ENCODE measurements around the gene SERPINA9. TPM values are rescaled to one million over a fixed set of nuclear protein-coding genes. Genes with fewer than 3 reads are reported as not detected.

SERPINA9 gene
- total RNA-seq, 1 experiment from 2014 or later: not detected

DNA sequence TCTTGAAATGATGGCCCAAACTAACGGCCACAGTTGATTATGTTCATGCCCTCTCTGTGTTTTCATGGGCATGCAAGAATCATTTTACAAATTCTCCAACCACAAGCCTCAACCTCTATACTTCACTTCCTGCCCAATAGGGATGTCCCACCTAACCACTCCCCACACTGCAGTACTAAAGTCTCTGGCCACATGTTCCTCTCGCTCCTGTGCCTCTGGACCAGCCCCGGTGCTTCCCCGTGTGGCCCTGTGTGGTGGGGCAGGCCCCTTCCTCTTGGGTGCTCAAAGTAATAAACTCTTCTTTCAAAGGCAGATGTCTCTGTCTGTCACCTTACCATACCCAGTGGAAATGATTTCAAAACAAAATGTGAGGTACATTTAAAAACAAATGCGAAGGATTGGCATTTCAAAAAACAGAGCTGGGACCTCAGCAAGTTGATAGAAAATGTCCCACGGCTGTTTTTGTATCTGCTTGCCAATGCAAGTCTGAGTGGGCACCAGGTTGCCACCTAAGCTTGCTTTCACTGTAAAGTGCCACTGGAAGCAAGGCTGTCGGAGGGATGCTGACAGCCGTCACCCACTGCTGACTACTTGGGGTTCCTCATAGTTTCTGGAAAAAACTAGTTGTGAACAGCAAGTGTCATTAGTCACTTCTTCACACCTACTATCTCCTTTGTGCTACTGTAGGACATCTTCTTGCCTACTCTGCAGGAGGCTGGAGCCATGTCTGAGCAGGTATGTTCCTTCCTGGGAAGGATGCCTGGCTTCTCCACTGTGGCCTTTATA, 15.2 kb downstream of the SERPINA9 start:
- intact Hi-C loops (cut with micrococcal nuclease): no loop called here
- Histone ChIP-seq H3K9ac (ENCODE audit: low read length) (no peak overlapping the region), H3K4me2 (ENCODE audit: low read length) (no peak overlapping the region), H3K27me3 (ENCODE audit: insufficient read depth, low read length) (peaks cover 6% of the 10 kb centered on the region), H3K36me3 (ENCODE audit: control insufficient read depth in 1 of 2, insufficient read depth in 2 of 2, low read length in 2 of 2) (no peaks in the 10 kb centered on the region), H3K27ac (ENCODE audit: low read depth, low read length) (no peak overlapping the region), H3K79me2 (ENCODE audit: insufficient read depth, low read length) (no peaks in the 10 kb centered on the region), H3K4me3 (replicated peaks in 1 of 2; ENCODE audit: low read depth in 1 of 2, low read length in 2 of 2) (no peak overlapping the region), H3K9me2 (ENCODE audit: insufficient read depth) (no peaks in the 10 kb centered on the region), H3K4me1 (ENCODE audit: control insufficient read depth in 1 of 2, insufficient read depth in 2 of 2, low read length in 2 of 2) (no peaks in the 10 kb centered on the region), H3K9me3 (ENCODE audit: control insufficient read depth in 1 of 2, insufficient read depth in 1 of 2, low read depth in 1 of 2, low read length in 2 of 2) (no peaks in the 10 kb centered on the region), H4K20me1 (ENCODE audit: insufficient read depth) (no peaks in the 10 kb centered on the region), H2AFZ (ENCODE audit: low read depth, low read length, poor library complexity, severe bottlenecking) (no peak overlapping the region)
- DNase-seq (ENCODE audit: low read depth, low spot score) (no peak), ATAC-seq (no peak)
- no TSS peak for BruUV-seq (replicated peaks)
- ChIA-PET RAD21 (ENCODE audit: low non-redundant PET in 1 of 2, low total read pairs in 2 of 2, uncharacterized antibody in 2 of 2, unreplicated experiment in 2 of 2) (no interaction called here), CTCF (interaction anchor here (0.8 kb wide), 1 partner anchor 27 kb away, joined by 4 read pairs; no protein-coding TSS in a partner anchor), POLR2A (no interaction called here)
- TF ChIP-seq POLR2A (IDR thresholded peaks at IDR 0.05; ENCODE audit: borderline replicate concordance, extremely low read depth, insufficient read depth, insufficient read length) (no peak), TCF7L2 (IDR thresholded peaks at IDR 0.05; ENCODE audit: borderline replicate concordance, extremely low read depth, insufficient read depth, insufficient read length) (no peak), YY1 (IDR thresholded peaks at IDR 0.05; ENCODE audit: extremely low read depth, insufficient replicate concordance, low read depth, low read length) (no peak), MAX (IDR thresholded peaks at IDR 0.05) (no peak), FOSL1 (IDR thresholded peaks at IDR 0.05; ENCODE audit: low read depth) (no peak), ZNF274 (IDR thresholded peaks at IDR 0.05; ENCODE audit: low read depth, low read length) (no peak), ELF1 (IDR thresholded peaks at IDR 0.05; ENCODE audit: borderline replicate concordance, low read depth) (no peak)

DNA sequence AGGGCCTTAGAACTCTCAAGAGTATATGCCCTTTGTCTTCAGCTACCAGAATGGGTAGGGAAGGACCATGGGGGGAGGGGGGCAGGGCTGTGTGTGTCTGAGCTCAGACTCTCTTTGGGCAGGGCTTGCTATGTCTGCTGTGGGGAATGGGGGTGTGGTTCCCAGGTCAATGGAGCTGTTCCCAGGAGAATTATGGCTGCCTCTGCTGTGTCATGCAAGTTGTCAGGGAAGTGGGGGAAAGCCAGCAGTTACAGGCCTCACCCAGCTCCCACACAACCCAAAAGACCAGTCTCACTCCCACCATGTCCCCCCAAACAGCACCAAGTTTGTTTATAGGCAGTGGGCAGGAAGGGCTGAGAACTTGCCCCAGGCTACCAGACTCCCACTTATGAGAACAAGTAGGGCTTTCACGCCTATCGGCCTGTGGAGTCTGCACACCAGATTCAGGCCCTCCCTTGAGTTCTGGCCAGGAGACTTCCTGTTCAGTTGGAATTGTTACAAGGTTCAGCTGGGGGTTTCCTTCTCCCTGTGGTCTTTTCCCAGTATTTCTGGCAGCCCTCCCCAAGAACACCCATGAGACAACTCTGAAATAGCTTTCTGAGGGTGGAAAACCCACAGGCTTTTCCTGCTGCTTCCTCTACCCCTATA, 17.3 kb downstream of the SERPINA9 start:
- Histone ChIP-seq H3K4me3 (replicated peaks in 1 of 2; ENCODE audit: low read depth in 1 of 2, low read length in 2 of 2) (no peak overlapping the region), H3K9ac (ENCODE audit: low read length) (no peak overlapping the region), H3K9me2 (ENCODE audit: insufficient read depth) (no peaks in the 10 kb centered on the region), H2AFZ (ENCODE audit: low read depth, low read length, poor library complexity, severe bottlenecking) (no peak overlapping the region), H3K36me3 (ENCODE audit: control insufficient read depth in 1 of 2, insufficient read depth in 2 of 2, low read length in 2 of 2) (no peaks in the 10 kb centered on the region), H4K20me1 (ENCODE audit: insufficient read depth) (no peaks in the 10 kb centered on the region), H3K27ac (ENCODE audit: low read depth, low read length) (no peak overlapping the region), H3K9me3 (ENCODE audit: control insufficient read depth in 1 of 2, insufficient read depth in 1 of 2, low read depth in 1 of 2, low read length in 2 of 2) (no peaks in the 10 kb centered on the region), H3K4me1 (ENCODE audit: control insufficient read depth in 1 of 2, insufficient read depth in 2 of 2, low read length in 2 of 2) (no peaks in the 10 kb centered on the region), H3K79me2 (ENCODE audit: insufficient read depth, low read length) (no peaks in the 10 kb centered on the region), H3K4me2 (ENCODE audit: low read length) (no peak overlapping the region), H3K27me3 (ENCODE audit: insufficient read depth, low read length) (peaks cover 8% of the 10 kb centered on the region; the same call in 1 of the 2 replicates)
- intact Hi-C loops (cut with micrococcal nuclease): no loop called here
- DNase-seq (ENCODE audit: low read depth, low spot score) (no peak), ATAC-seq (no peak)
- ChIA-PET POLR2A (no interaction called here), RAD21 (ENCODE audit: low non-redundant PET in 1 of 2, low total read pairs in 2 of 2, uncharacterized antibody in 2 of 2, unreplicated experiment in 2 of 2) (no interaction called here), CTCF (interaction anchor here (1.1 kb wide), 1 partner anchor 28 kb away, joined by 3 read pairs; no protein-coding TSS in a partner anchor)
- BruUV-seq (replicated peaks): no TSS peak
- no peak for TF ChIP-seq ATF3 (IDR thresholded peaks at IDR 0.05)
- no peak for TF ChIP-seq EZH2phosphoT487 (IDR thresholded peaks at IDR 0.05; ENCODE audit: borderline replicate concordance)
- no peak for TF ChIP-seq FOSL1 (IDR thresholded peaks at IDR 0.05; ENCODE audit: low read depth)
- no peak for TF ChIP-seq SIN3A (IDR thresholded peaks at IDR 0.05; ENCODE audit: low read depth)
- no peak for TF ChIP-seq ZFX (IDR thresholded peaks at IDR 0.05)
- TF ChIP-seq, protein P1, sequence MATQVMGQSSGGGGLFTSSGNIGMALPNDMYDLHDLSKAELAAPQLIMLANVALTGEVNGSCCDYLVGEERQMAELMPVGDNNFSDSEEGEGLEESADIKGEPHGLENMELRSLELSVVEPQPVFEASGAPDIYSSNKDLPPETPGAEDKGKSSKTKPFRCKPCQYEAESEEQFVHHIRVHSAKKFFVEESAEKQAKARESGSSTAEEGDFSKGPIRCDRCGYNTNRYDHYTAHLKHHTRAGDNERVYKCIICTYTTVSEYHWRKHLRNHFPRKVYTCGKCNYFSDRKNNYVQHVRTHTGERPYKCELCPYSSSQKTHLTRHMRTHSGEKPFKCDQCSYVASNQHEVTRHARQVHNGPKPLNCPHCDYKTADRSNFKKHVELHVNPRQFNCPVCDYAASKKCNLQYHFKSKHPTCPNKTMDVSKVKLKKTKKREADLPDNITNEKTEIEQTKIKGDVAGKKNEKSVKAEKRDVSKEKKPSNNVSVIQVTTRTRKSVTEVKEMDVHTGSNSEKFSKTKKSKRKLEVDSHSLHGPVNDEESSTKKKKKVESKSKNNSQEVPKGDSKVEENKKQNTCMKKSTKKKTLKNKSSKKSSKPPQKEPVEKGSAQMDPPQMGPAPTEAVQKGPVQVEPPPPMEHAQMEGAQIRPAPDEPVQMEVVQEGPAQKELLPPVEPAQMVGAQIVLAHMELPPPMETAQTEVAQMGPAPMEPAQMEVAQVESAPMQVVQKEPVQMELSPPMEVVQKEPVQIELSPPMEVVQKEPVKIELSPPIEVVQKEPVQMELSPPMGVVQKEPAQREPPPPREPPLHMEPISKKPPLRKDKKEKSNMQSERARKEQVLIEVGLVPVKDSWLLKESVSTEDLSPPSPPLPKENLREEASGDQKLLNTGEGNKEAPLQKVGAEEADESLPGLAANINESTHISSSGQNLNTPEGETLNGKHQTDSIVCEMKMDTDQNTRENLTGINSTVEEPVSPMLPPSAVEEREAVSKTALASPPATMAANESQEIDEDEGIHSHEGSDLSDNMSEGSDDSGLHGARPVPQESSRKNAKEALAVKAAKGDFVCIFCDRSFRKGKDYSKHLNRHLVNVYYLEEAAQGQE (IDR thresholded peaks at IDR 0.05; ENCODE audit: low read depth): no peak
- no peak for TF ChIP-seq TCF7L2 (IDR thresholded peaks at IDR 0.05; ENCODE audit: borderline replicate concordance, extremely low read depth, insufficient read depth, insufficient read length)
- no peak for TF ChIP-seq SP1 (IDR thresholded peaks at IDR 0.05; ENCODE audit: low read depth)
- no peak for TF ChIP-seq ZNF274 (IDR thresholded peaks at IDR 0.05; ENCODE audit: low read depth, low read length)
- no peak for TF ChIP-seq POLR2AphosphoS5 (IDR thresholded peaks at IDR 0.05; ENCODE audit: low read depth, low read length)
- TF ChIP-seq CBX3 (IDR thresholded peaks at IDR 0.05; ENCODE audit: low read depth): no peak
- TF ChIP-seq ELF1 (IDR thresholded peaks at IDR 0.05; ENCODE audit: borderline replicate concordance, low read depth): no peak
- TF ChIP-seq CEBPB (IDR thresholded peaks at IDR 0.05; ENCODE audit: low read depth): no peak
